Measurements from ENCODE around the gene GABPB1.

GRCh38 chr15:50244153-50244552, 110.8 kb downstream of the GABPB1 start:
- TF ChIP-seq, protein P1, sequence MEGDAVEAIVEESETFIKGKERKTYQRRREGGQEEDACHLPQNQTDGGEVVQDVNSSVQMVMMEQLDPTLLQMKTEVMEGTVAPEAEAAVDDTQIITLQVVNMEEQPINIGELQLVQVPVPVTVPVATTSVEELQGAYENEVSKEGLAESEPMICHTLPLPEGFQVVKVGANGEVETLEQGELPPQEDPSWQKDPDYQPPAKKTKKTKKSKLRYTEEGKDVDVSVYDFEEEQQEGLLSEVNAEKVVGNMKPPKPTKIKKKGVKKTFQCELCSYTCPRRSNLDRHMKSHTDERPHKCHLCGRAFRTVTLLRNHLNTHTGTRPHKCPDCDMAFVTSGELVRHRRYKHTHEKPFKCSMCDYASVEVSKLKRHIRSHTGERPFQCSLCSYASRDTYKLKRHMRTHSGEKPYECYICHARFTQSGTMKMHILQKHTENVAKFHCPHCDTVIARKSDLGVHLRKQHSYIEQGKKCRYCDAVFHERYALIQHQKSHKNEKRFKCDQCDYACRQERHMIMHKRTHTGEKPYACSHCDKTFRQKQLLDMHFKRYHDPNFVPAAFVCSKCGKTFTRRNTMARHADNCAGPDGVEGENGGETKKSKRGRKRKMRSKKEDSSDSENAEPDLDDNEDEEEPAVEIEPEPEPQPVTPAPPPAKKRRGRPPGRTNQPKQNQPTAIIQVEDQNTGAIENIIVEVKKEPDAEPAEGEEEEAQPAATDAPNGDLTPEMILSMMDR (IDR thresholded peaks at IDR 0.05), result no peak
- TF ChIP-seq POLR2A (IDR thresholded peaks at IDR 0.05), result no peak
